ENCODE data around the gene ALX3.

GRCh38 chr1:110086961-110087360, 16.5 kb upstream of the ALX3 start:
- TF ChIP-seq GRHL2 (CRISPR knock-in tag; IDR thresholded peaks at IDR 0.05; ENCODE audit: insufficient replicate concordance, severe bottlenecking) (no peak), ZNF121 (CRISPR knock-in tag; IDR thresholded peaks at IDR 0.05) (no peak), ZNF219 (CRISPR knock-in tag; IDR thresholded peaks at IDR 0.05; ENCODE audit: borderline replicate concordance) (no peak), E2F4 (CRISPR knock-in tag; IDR thresholded peaks at IDR 0.05; ENCODE audit: borderline replicate concordance, low read depth) (no peak), MAX (CRISPR knock-in tag; IDR thresholded peaks at IDR 0.05) (no peak), CBFB (CRISPR knock-in tag; IDR thresholded peaks at IDR 0.05; ENCODE audit: low read depth) (no peak), CTCF (IDR thresholded peaks at IDR 0.05) (no peak), CREB1 (CRISPR knock-in tag; IDR thresholded peaks at IDR 0.05) (no peak), ELF4 (CRISPR knock-in tag; IDR thresholded peaks at IDR 0.05; ENCODE audit: low read depth) (no peak), NFE2L1 (CRISPR knock-in tag; IDR thresholded peaks at IDR 0.05) (no peak), TP53 (CRISPR knock-in tag; IDR thresholded peaks at IDR 0.05) (no peak), ZNF317 (CRISPR knock-in tag; IDR thresholded peaks at IDR 0.05; ENCODE audit: borderline replicate concordance, low read depth) (no peak), ZNF232 (CRISPR knock-in tag; IDR thresholded peaks at IDR 0.05) (no peak), KAT7 (CRISPR knock-in tag; IDR thresholded peaks at IDR 0.05; ENCODE audit: borderline replicate concordance) (no peak)

Data from WTC11 (cell line).